Heart left ventricle (tissue), 13 donors: ENCODE measurements around the gene TBL1X.

Source experiments
- POLR2A ChIP-seq, 2 donors: fragments of 450-650 bp; IDR thresholded peaks; one replicate each; pipeline ENCODE4 v1.6.1; 2017; ENCODE audit warnings: antibody characterized with exemption in 2 of 2, mild to moderate bottlenecking in 2 of 2, moderate library complexity in 2 of 2
- TF ChIP-seq, protein P1 (sequence below), 12 donors: fragments of 200-600 bp; sonication (generic) in 4 of 12; IDR thresholded peaks; one replicate each; pipeline versions ENCODE4 v1.5.0 to v1.8.0; 2018 to 2022; ENCODE audit warnings: antibody characterized with exemption in 12 of 12, mild to moderate bottlenecking in 5 of 12
- donor health status: ischemic (EF 13 %, LVEDD 7.1; RV severe dilation, severe dysfunction).
- donor health status: DM: no; HTN: yes; CAD: no.
- donor health status: DM: no; HTN: no; CAD: no.
- donor health status: ischemic (EF 25% LVEDD 6.9; RV normal size, moderate dysfunction).
- donor health status: ischemic (EF 25% LVEDD 5.7; RV mildly dilated, moderate dysfunction).
- donor health status: ischemic (EF 35%, LVEDD 5.7; RV mildly dilated, moderate dysfunction).
- donor health status: nonischemic (EF 11% LVEDD 7.7; RV severe dilation, severe dysfunction).
- donor health status: DM: yes; HTN: yes; CAD: no.
- donor health status: PGD.
- donor health status: ischemic (EF 29% LVEDD 5.4; RV normal size, mild dysfunction).
- donor health status: nonischemic (EF 23%, LVEDD 6.1; RV moderate dilation, normal function).

DNA sequence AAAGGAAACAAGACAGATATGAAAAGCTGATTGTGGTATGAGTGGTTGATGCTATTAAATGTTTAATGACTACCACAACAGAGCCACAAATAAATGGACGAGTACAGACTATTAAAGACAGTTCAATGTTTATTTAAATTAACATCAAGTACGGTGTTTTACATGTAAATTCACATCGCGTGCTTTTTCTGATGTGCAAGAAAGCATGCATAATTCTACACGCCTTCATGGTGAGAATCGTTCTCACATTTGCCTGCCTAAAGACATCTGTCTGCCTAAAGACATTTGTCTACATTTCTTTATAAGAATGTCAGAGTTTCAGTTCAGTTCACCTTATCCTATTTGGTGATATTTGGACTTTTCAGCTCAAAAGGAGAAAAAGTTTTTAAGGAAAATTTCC is 308.1 kb downstream of the TBL1X start:
- TF ChIP-seq, protein P1, sequence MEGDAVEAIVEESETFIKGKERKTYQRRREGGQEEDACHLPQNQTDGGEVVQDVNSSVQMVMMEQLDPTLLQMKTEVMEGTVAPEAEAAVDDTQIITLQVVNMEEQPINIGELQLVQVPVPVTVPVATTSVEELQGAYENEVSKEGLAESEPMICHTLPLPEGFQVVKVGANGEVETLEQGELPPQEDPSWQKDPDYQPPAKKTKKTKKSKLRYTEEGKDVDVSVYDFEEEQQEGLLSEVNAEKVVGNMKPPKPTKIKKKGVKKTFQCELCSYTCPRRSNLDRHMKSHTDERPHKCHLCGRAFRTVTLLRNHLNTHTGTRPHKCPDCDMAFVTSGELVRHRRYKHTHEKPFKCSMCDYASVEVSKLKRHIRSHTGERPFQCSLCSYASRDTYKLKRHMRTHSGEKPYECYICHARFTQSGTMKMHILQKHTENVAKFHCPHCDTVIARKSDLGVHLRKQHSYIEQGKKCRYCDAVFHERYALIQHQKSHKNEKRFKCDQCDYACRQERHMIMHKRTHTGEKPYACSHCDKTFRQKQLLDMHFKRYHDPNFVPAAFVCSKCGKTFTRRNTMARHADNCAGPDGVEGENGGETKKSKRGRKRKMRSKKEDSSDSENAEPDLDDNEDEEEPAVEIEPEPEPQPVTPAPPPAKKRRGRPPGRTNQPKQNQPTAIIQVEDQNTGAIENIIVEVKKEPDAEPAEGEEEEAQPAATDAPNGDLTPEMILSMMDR (IDR thresholded peaks at IDR 0.05): no peak
- TF ChIP-seq POLR2A (IDR thresholded peaks at IDR 0.05): no peak
